Kidney capillary endothelial cell (primary cell): ENCODE results near the gene CLTB.

Experiments used
- DNase-seq: peaks from one replicate; pipeline ENCODE4 v3.0.0-alpha.2; 2018; ENCODE audit warnings: low spot score

The CLTB gene

GRCh38 chr5:176381979-176382378 lies 34.4 kb downstream of the CLTB start:
- no peak for DNase-seq

GRCh38 chr5:176381423-176381822 lies 34.9 kb downstream of the CLTB start:
- DNase-seq = no peak

GRCh38 chr5:176379881-176380280 lies 36.5 kb downstream of the CLTB start:
- no peak for DNase-seq

- DNase-seq = no peak
These were observed 43.1 kb downstream of the CLTB start for GRCh38 chr5:176373100-176373818.

- DNase-seq = no peak
These were observed 44.5 kb downstream of the CLTB start for GRCh38 chr5:176371621-176372539.

- DNase-seq = no peak
These were observed 46.2 kb downstream of the CLTB start for GRCh38 chr5:176369934-176370711.

- DNase-seq = no peak
These were observed 47.6 kb downstream of the CLTB start for GRCh38 chr5:176368726-176369125.

GRCh38 chr5:176366232-176366894 lies 50.0 kb downstream of the CLTB start:
- no peak for DNase-seq

- peak; percentile 26 for DNase-seq
These were observed 50.7 kb downstream of the CLTB start, which contains the start of gene ARL10 for GRCh38 chr5:176365351-176366231. TSS of gene ARL10 (plus strand) at chr5:176365487. CDS start at chr5:176365564, 77 bp downstream.

GRCh38 chr5:176364765-176365350 lies 51.5 kb downstream of the CLTB start:
- no peak for DNase-seq

GRCh38 chr5:176362233-176362490 lies 54.2 kb downstream of the CLTB start:
- no peak for DNase-seq

GRCh38 chr5:176361437-176362232 lies 54.7 kb downstream of the CLTB start, which contains the start of gene KIAA1191:
TSS of gene KIAA1191 (minus strand) at chr5:176361764. CDS start at chr5:176359508, 2,256 bp downstream.
- DNase-seq = peak; percentile 84

GRCh38 chr5:176360894-176361436 lies 55.4 kb downstream of the CLTB start:
- peak; percentile 10 for DNase-seq

GRCh38 chr5:176359658-176360057 lies 56.7 kb downstream of the CLTB start:
- no peak for DNase-seq

GRCh38 chr5:176356179-176356566 lies 60.2 kb downstream of the CLTB start:
- DNase-seq = no peak

- no peak for DNase-seq
These were observed 60.8 kb downstream of the CLTB start for GRCh38 chr5:176355400-176356178.

- DNase-seq = no peak
These were observed 62.8 kb downstream of the CLTB start for GRCh38 chr5:176353533-176353932.

GRCh38 chr5:176352116-176352878 lies 64.0 kb downstream of the CLTB start:
- DNase-seq = no peak
